ENCODE measurements around the gene WDR20.

Gene WDR20

GRCh38 chr14:102252834-102253801 is 113.4 kb downstream of the WDR20 start:
- DNase-seq (ENCODE audit: low read depth) = peak; percentile 16
- TF ChIP-seq, protein P1, sequence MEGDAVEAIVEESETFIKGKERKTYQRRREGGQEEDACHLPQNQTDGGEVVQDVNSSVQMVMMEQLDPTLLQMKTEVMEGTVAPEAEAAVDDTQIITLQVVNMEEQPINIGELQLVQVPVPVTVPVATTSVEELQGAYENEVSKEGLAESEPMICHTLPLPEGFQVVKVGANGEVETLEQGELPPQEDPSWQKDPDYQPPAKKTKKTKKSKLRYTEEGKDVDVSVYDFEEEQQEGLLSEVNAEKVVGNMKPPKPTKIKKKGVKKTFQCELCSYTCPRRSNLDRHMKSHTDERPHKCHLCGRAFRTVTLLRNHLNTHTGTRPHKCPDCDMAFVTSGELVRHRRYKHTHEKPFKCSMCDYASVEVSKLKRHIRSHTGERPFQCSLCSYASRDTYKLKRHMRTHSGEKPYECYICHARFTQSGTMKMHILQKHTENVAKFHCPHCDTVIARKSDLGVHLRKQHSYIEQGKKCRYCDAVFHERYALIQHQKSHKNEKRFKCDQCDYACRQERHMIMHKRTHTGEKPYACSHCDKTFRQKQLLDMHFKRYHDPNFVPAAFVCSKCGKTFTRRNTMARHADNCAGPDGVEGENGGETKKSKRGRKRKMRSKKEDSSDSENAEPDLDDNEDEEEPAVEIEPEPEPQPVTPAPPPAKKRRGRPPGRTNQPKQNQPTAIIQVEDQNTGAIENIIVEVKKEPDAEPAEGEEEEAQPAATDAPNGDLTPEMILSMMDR (IDR thresholded peaks at IDR 0.05; ENCODE audit: insufficient read depth, low read depth, low read length, missing control alignments) = no peak
- H3K4me3 ChIP-seq (ENCODE audit: low read length) = no peak overlapping the region

DNA sequence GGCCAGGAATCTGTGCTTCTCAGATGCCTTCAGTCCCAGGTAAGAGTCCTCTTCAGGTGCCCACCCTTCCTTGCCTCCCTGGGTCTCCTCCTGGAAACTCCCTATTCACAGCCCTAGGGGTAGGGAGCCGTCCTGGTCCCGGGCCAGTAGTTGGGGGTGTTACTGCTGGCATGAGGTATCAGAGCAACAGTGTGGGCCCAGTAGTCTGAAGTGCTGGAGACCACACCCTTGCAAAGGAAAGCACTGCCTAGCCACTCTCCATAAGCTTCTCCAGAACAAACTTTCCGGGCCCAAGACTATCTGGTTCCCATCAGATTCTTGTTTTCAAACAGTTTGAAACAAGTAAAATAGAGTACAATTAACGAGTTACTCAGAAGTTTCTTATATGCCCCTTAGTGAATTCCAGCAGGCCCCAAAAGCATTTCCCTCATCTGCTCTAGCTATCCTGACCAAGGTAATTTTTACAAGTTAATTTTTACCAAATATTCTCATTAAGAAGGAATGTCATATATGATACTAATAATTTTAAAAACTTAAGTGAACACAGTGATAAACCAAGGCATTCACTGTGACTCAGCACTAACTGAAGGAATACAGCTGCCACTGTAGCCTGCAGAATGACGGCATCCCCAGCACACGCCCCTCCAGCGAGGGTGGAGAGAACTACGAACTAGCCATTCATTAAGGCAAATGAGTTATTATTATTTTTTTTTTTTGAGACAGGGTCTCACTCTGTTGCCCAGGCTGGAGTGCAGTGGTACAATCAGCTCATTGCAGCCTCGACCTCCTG is 115.9 kb downstream of the WDR20 start:
- TF ChIP-seq, protein P1 (IDR thresholded peaks at IDR 0.05; ENCODE audit: insufficient read depth, low read depth, low read length, missing control alignments) = no peak
- no peak overlapping the region for H3K4me3 ChIP-seq (ENCODE audit: low read length)
- DNase-seq (ENCODE audit: low read depth) = peak; percentile 41

GRCh38 chr14:102256716-102257115 is 117.0 kb downstream of the WDR20 start:
- no peak for DNase-seq (ENCODE audit: low read depth)
- TF ChIP-seq, protein P1 (IDR thresholded peaks at IDR 0.05; ENCODE audit: insufficient read depth, low read depth, low read length, missing control alignments) = no peak
- H3K4me3 ChIP-seq (ENCODE audit: low read length) = no peak overlapping the region

DNA sequence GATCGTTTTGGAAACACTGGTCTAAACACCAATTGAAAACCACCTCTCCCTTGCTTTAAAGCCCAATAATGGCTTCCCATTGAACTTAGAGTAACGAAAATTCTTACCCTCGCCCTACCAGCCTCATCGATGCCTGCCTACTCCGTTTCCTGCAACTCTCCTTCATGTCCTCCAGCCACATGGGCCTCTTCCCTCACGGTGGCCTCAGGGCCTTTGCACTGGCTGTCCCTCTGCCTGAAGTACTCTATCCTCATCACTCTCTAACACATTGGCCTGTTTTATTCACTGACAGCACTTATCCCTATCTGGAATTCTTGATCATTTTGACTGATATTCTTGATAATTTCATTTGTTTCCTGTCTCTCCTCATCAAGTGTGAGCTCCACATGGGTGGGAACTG is 118.4 kb downstream of the WDR20 start:
- no peak overlapping the region for H3K4me3 ChIP-seq (ENCODE audit: low read length)

More for the DNA sequence above, 118.4 kb downstream of the WDR20 start:
- no peak for DNase-seq (ENCODE audit: low read depth)
- TF ChIP-seq, protein P1 (IDR thresholded peaks at IDR 0.05; ENCODE audit: insufficient read depth, low read depth, low read length, missing control alignments) = no peak
